Naive thymus-derived CD4-positive, alpha-beta T cell (primary cell): ENCODE results near the gene TREML2. TPM values are rescaled to one million over a fixed set of nuclear protein-coding genes. Genes with fewer than 3 reads are reported as not detected.

Experiments used
- ATAC-seq: fragments of 150-1000 bp; cut with Tn5 transposase; 2 replicates; pipeline ENCODE4 v1.10.0; 2021; ENCODE audit warnings: mild to moderate bottlenecking, moderate library complexity
- CTCF ChIA-PET: fragments of 350-600 bp; sonication (Branson Sonifier 250); formaldehyde crosslinking; loops from one replicate; lab custom pipeline; 2021; ENCODE audit warnings: antibody characterized with exemption; lab: Charles Lee
- POLR2A ChIA-PET: fragments of 350-600 bp; sonication (Branson Sonifier 250); formaldehyde crosslinking; loops from one replicate; lab custom pipeline; 2021; ENCODE audit warnings: antibody characterized with exemption, inconsistent platforms; lab: Charles Lee
- DNase-seq, 9 donors: peaks; one replicate each; pipeline versions ENCODE4 v3.0.0 to v3.0.0-alpha.2; 2020 to 2022; ENCODE audit warnings: mixed read lengths in 1 of 9
- H3K27ac ChIP-seq: one replicate; pipeline ENCODE4 v1.7.0; 2013; ENCODE audit warnings: mild to moderate bottlenecking, low read depth, low read length, moderate library complexity
- H3K27me3 ChIP-seq, 2 donors: one replicate each; pipeline ENCODE4 v1.7.0; 2013; ENCODE audit warnings: low read length in 2 of 2, mild to moderate bottlenecking in 2 of 2, moderate library complexity in 2 of 2; ENCODE audit not compliant: control insufficient read depth in 2 of 2, insufficient read depth in 2 of 2
- H3K36me3 ChIP-seq, 3 experiments: 1 replicate in 2 of 3; 2 replicates in 1 of 3; pipeline ENCODE4 v1.7.0; 2013; ENCODE audit warnings: low read length in 3 of 3, mild to moderate bottlenecking in 3 of 3, moderate library complexity in 1 of 3; ENCODE audit not compliant: insufficient read depth in 3 of 3, control insufficient read depth in 2 of 3
- H3K4me1 ChIP-seq, 2 donors: one replicate each; pipeline ENCODE4 v1.7.0; 2013; ENCODE audit warnings: low read length in 2 of 2, mild to moderate bottlenecking in 2 of 2, moderate library complexity in 1 of 2; ENCODE audit not compliant: control insufficient read depth in 2 of 2, insufficient read depth in 2 of 2
- H3K4me3 ChIP-seq: 2 replicates; pipeline ENCODE4 v1.7.0; 2013; ENCODE audit warnings: mild to moderate bottlenecking, low read length
- H3K9me3 ChIP-seq, 3 experiments: 1 replicate in 2 of 3; 2 replicates in 1 of 3; pipeline ENCODE4 v1.7.0; 2013; ENCODE audit warnings: low read length in 3 of 3; ENCODE audit not compliant: control insufficient read depth in 2 of 3
- H3K27ac Mint-ChIP-seq, 9 donors: one replicate each; pipeline ENCODE4 v1.8.0; 2020 to 2022; ENCODE audit warnings: mixed read lengths in 9 of 9, mild to moderate bottlenecking in 8 of 9, moderate library complexity in 5 of 9, inconsistent platforms in 2 of 9
- H3K27me3 Mint-ChIP-seq, 5 donors: one replicate each; pipeline ENCODE4 v1.8.0; 2021 to 2022; ENCODE audit warnings: mixed read lengths in 5 of 5, mild to moderate bottlenecking in 1 of 5
- H3K36me3 Mint-ChIP-seq, 5 donors: one replicate each; pipeline ENCODE4 v1.8.0; 2020 to 2022; ENCODE audit warnings: mixed read lengths in 5 of 5, mild to moderate bottlenecking in 3 of 5, inconsistent platforms in 1 of 5
- H3K4me1 Mint-ChIP-seq, 7 donors: one replicate each; pipeline ENCODE4 v1.8.0; 2020 to 2022; ENCODE audit warnings: mixed read lengths in 7 of 7, mild to moderate bottlenecking in 3 of 7, inconsistent platforms in 1 of 7
- H3K4me3 Mint-ChIP-seq, 10 donors: one replicate each; pipeline ENCODE4 v1.8.0; 2020 to 2022; ENCODE audit warnings: mild to moderate bottlenecking in 10 of 10, mixed read lengths in 10 of 10, moderate library complexity in 6 of 10, inconsistent platforms in 2 of 10
- H3K9me3 Mint-ChIP-seq, 11 donors: one replicate each; pipeline ENCODE4 v1.8.0; 2020 to 2022; ENCODE audit warnings: mixed read lengths in 11 of 11, mild to moderate bottlenecking in 4 of 11, inconsistent platforms in 1 of 11, moderate library complexity in 1 of 11
- intact Hi-C, 2 donors: fragments of 100-400 bp; cut with micrococcal nuclease; formaldehyde crosslinking; loops; one replicate each; pipeline ENCODE4 v1.15.1; 2023
- polyA plus RNA-seq, 2 donors: library from polyadenylated mRNA; unstranded; fragments of 300-500 nt; fragmentation: Illumina TruSeq; gene quantifications; one replicate each; pipeline ENCODE4 v1.2.3, GENCODE V29; 2021
- total RNA-seq, 6 experiments: library from RNA in 5 of 6; stranded (reverse) in 5 of 6; gene quantifications; 1 replicate in 5 of 6; 2 replicates in 1 of 6; pipeline ENCODE4 v1.2.3 and lab custom pipeline; 2021 to 2026

The TREML2 gene
- total and polyA plus RNA-seq, 7 experiments from 2014 or later, result 0.54 to 19.8 (median 3.7) TPM

- Mint-ChIP-seq H3K36me3 (peaks cover 0 to 10% (median 0%) of the 10 kb centered on the region in 5 donors), H3K27me3 (peaks cover 0 to 18% (median 0%) of the 10 kb centered on the region in 5 donors), H3K27ac (no peak overlapping the region), H3K4me3 (no peak overlapping the region), H3K4me1 (peaks cover 0 to 7% (median 0%) of the 10 kb centered on the region in 7 donors), H3K9me3 (peaks cover 0 to under 1% (median 0%) of the 10 kb centered on the region in 11 donors)
- no peak for DNase-seq
- ChIA-PET CTCF (no interaction called here), POLR2A (no interaction called here)
- no peak for ATAC-seq
- H3K27me3 ChIP-seq, result no peaks in the 10 kb centered on the region
- no peak overlapping the region for H3K4me3 ChIP-seq
- no peak overlapping the region for H3K27ac ChIP-seq
- intact Hi-C loops, result no loop called here
- H3K4me1 ChIP-seq, result no peaks in the 10 kb centered on the region
- no peaks in the 10 kb centered on the region for H3K36me3 ChIP-seq
- H3K9me3 ChIP-seq, result no peaks in the 10 kb centered on the region
These were observed 38.9 kb downstream of the TREML2 start for GRCh38 chr6:41161851-41162552.

GRCh38 chr6:41161380-41161779 is 39.6 kb downstream of the TREML2 start:
- ATAC-seq (no peak), DNase-seq (no peak)
- no peaks in the 10 kb centered on the region for H3K9me3 ChIP-seq
- no peaks in the 10 kb centered on the region for H3K27me3 ChIP-seq
- Mint-ChIP-seq H3K27me3 (peaks cover 0 to 14% (median 0%) of the 10 kb centered on the region in 5 donors), H3K4me1 (peaks cover 0 to 8% (median 0%) of the 10 kb centered on the region in 7 donors), H3K9me3 (no peaks in the 10 kb centered on the region), H3K4me3 (no peak overlapping the region), H3K27ac (no peak overlapping the region), H3K36me3 (peaks cover 0 to 10% (median 0%) of the 10 kb centered on the region in 5 donors)
- POLR2A ChIA-PET, result no interaction called here
- H3K27ac ChIP-seq, result no peak overlapping the region
- CTCF ChIA-PET, result no interaction called here
- H3K36me3 ChIP-seq, result no peaks in the 10 kb centered on the region
- H3K4me3 ChIP-seq, result no peak overlapping the region
- H3K4me1 ChIP-seq, result no peaks in the 10 kb centered on the region
- intact Hi-C loops, result no loop called here

- Mint-ChIP-seq H3K36me3 (peaks cover 0 to 10% (median 0%) of the 10 kb centered on the region in 5 donors), H3K27me3 (peaks cover 0 to 14% (median 0%) of the 10 kb centered on the region in 5 donors), H3K9me3 (no peaks in the 10 kb centered on the region), H3K4me1 (peaks cover 0 to 8% (median 0%) of the 10 kb centered on the region in 7 donors), H3K27ac (no peak overlapping the region), H3K4me3 (no peak overlapping the region)
- POLR2A ChIA-PET, result no interaction called here
- no peak overlapping the region for H3K4me3 ChIP-seq
- H3K36me3 ChIP-seq, result no peaks in the 10 kb centered on the region
- CTCF ChIA-PET, result no interaction called here
- ATAC-seq, result no peak
- no peaks in the 10 kb centered on the region for H3K9me3 ChIP-seq
- intact Hi-C loops, result no loop called here
- no peaks in the 10 kb centered on the region for H3K4me1 ChIP-seq
- H3K27ac ChIP-seq, result no peak overlapping the region
- no peak for DNase-seq
- no peaks in the 10 kb centered on the region for H3K27me3 ChIP-seq
These were observed 40.0 kb downstream of the TREML2 start for GRCh38 chr6:41160933-41161332.

GRCh38 chr6:41159415-41160082 is 41.4 kb downstream of the TREML2 start:
- Mint-ChIP-seq H3K4me3 (no peak overlapping the region), H3K4me1 (peaks cover 0 to 10% (median 5%) of the 10 kb centered on the region in 7 donors), H3K9me3 (no peaks in the 10 kb centered on the region), H3K27me3 (peaks cover 0 to 15% (median 3%) of the 10 kb centered on the region in 5 donors), H3K27ac (no peak overlapping the region), H3K36me3 (peaks cover 0 to 10% (median 0%) of the 10 kb centered on the region in 5 donors)
- CTCF ChIA-PET, result no interaction called here
- no peak for ATAC-seq
- intact Hi-C loops, result no loop called here
- no peaks in the 10 kb centered on the region for H3K9me3 ChIP-seq
- POLR2A ChIA-PET, result no interaction called here
- H3K4me1 ChIP-seq, result no peaks in the 10 kb centered on the region
- H3K36me3 ChIP-seq, result no peaks in the 10 kb centered on the region
- no peaks in the 10 kb centered on the region for H3K27me3 ChIP-seq
- no peak overlapping the region for H3K27ac ChIP-seq
- no peak for DNase-seq
- H3K4me3 ChIP-seq, result no peak overlapping the region

GRCh38 chr6:41157323-41157722 is 43.6 kb downstream of the TREML2 start:
- DNase-seq (no peak), ATAC-seq (peak; percentile 83)
- intact Hi-C loops, result loop anchor here in 1 of 2 donors (1.0 kb wide), 1 partner anchor 8 kb away; no protein-coding TSS in a partner anchor
- Mint-ChIP-seq H3K4me3 (no peak overlapping the region), H3K9me3 (no peaks in the 10 kb centered on the region), H3K27me3 (peaks cover 0 to 14% (median 6%) of the 10 kb centered on the region in 5 donors), H3K4me1 (peaks cover 0 to 12% (median 5%) of the 10 kb centered on the region in 7 donors), H3K36me3 (peaks cover 0 to 10% (median 0%) of the 10 kb centered on the region in 5 donors), H3K27ac (no peak overlapping the region)
- no peaks in the 10 kb centered on the region for H3K36me3 ChIP-seq
- no peaks in the 10 kb centered on the region for H3K27me3 ChIP-seq
- ChIA-PET POLR2A (no interaction called here), CTCF (no interaction called here)
- H3K4me3 ChIP-seq, result no peak overlapping the region
- no peaks in the 10 kb centered on the region for H3K9me3 ChIP-seq
- no peaks in the 10 kb centered on the region for H3K4me1 ChIP-seq
- H3K27ac ChIP-seq, result no peak overlapping the region

DNA sequence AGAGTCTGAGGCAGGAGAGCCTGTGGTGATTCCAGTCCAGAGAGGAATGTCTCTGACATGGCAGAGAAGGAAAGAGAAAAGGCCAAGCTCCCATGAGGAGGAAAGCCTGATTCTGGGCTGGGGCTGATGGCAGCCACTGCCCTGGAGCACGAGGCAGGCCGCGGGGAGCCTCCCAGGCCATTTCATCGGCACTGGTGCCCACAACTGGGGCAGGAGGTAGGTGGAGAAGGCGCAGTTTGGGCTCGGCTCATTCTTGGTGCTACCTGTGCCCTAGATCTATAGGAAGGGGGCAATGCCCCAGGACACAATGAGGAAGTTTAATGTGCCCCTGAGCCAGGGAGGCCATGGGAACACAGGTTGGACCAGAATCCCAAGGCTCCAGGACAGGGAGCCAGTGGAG is 44.2 kb downstream of the TREML2 start:
- Mint-ChIP-seq H3K4me1 (peaks cover 0 to 10% (median 5%) of the 10 kb centered on the region in 7 donors), H3K9me3 (no peaks in the 10 kb centered on the region), H3K4me3 (no peak overlapping the region), H3K36me3 (peaks cover 0 to 7% (median 0%) of the 10 kb centered on the region in 5 donors), H3K27me3 (peaks cover 0 to 11% (median 6%) of the 10 kb centered on the region in 5 donors), H3K27ac (peak overlapping the region in 1 of 9 donors; percentile 76)
- no peaks in the 10 kb centered on the region for H3K9me3 ChIP-seq
- no peak overlapping the region for H3K27ac ChIP-seq
- ATAC-seq (no peak), DNase-seq (no peak)
- CTCF ChIA-PET, result no interaction called here
- POLR2A ChIA-PET, result no interaction called here
- H3K36me3 ChIP-seq, result no peaks in the 10 kb centered on the region
- H3K27me3 ChIP-seq, result no peaks in the 10 kb centered on the region
- H3K4me3 ChIP-seq, result no peak overlapping the region
- H3K4me1 ChIP-seq, result no peaks in the 10 kb centered on the region
- intact Hi-C loops, result loop anchor here in 1 of 2 donors (1.0 kb wide), 1 partner anchor 7 kb away; no protein-coding TSS in a partner anchor
